ENCODE measurements around the gene IGSF5. TPM values are rescaled to one million over a fixed set of nuclear protein-coding genes. Genes with fewer than 3 reads are reported as not detected.
A peak's percentile ranks its signal among the peaks of the same experiment; 100 is the strongest.
"Not testable (repeated sequence)": the region's sequence is repeated elsewhere in the genome, so short reads cannot be mapped to it uniquely, and the experiment has no call there.

Gene IGSF5
- polyA plus RNA-seq, 1 donor, result 1.5 TPM

GRCh38 chr21:39738566-39738965 is 6.4 kb upstream of the IGSF5 start:
- no peak for DNase-seq (ENCODE audit: low read depth)

DNA sequence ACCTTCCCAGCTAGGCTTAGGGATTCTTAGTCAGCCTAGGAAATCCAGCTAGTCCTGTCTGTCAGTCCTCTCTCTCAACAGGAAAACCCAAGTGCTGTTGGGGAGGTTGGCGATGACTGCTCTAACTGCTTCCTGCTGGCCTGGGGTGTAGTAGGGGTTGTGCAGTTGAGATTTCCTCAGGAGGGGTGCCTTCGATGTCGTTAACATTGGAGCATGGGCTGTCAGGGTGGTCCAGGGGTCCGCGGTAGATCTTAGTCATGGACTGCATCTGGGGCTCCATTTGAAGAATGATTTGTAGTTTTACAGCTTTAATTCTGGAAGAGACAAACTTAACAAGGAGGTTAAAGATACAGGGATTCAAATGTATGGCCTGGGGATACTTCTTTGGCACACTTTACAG is 5.5 kb upstream of the IGSF5 start:
- not testable (repeated sequence) for DNase-seq (ENCODE audit: low read depth)

GRCh38 chr21:39742561-39742960 is 2.4 kb upstream of the IGSF5 start:
- not testable (repeated sequence) for DNase-seq (ENCODE audit: low read depth)

GRCh38 chr21:39745332-39745731 is 349 bp downstream of the IGSF5 start:
- not testable (repeated sequence) for DNase-seq (ENCODE audit: low read depth)

DNA sequence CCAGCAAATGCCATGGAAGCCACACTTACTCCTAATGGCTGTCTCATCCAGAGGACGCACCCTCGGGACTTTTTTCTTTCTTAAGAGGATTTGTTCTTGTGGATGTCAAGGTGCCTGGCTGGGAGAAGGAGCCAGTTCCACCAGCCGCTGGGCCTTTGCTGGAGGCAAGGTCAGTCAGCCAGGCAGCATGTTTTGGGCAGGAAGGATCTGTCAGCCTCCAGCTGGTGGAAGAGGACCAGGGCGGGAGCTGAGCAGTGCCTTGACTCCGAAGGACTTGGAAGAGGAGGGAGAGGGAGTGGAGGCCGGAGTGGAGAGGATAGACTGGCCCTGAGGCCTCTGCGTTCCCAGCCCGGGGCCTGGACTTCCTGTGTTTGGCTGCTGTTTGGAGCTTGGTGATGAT is 5.7 kb downstream of the IGSF5 start:
- no peak for DNase-seq (ENCODE audit: low read depth)

DNA sequence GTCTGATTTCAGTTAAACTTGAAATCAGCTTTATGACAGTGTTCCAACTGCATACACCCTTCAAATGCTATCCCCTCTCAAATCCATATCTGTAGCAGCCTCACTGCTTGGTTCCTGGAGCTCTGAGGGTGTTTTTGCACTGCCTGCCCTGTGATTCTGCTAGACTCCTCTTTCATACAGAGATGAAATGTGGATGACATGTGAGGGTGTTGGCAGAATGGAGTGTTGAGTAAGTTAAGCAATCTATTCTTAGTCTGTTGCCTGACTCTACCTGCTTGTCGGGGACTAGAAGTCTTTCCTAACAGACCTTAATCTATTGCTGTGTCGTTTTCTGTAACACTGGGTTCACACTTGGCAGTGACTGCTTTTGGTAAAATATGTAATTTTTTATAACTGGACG is 9.8 kb downstream of the IGSF5 start:
- DNase-seq (ENCODE audit: low read depth), result no peak

DNA sequence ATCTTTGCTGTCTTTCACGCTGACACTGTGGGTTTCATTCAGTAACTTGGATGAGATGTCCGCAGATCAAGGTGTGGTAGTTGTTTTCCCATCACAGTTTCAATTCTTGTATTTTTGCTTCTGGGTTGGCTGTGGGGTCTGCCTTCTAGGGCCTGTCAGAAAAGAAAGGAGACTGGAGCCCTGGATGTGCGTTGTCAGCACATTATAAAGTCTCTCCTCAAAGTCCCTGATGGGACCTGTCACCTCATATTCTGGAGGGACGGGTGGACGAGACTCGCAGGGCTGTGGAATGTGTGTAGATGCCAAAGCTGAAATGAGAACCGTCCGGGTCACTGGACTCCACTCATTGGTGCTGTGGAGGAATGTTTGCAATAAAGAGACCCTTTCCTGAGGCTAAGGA is 11.3 kb downstream of the IGSF5 start:
- no peak for DNase-seq (ENCODE audit: low read depth)

DNA sequence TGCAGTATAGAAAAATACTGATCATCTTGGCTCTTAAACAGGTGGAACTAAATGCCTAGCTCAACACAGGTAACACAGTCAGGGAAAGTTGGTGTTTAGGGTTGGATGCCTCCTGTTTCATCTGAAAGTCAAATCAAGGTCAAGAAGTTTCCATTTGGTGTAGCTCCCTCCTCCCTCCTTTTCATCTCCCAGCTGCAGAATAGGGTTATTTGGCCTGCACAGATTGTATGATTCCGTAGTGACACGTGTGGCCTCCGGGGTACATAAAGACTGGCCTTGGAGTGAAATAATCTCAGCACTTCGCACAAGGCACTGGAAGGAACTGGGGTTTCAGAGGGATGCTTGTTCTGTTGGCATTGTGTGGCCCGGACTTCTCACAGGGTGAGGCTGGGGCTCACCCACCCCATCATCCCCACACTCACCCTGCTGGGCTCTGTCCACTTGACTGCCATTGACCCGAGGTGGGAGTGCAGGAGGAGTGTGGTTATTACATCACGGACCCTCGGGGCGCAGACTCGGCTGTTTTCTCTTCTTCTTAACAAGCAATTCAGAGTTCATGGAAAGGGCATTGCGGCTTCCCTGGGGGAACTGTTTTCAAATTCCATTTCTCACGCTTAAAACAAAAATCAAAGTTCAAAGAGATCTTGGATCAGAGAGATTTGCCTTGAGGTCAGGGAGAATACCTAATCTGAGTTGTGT is 18.4 kb downstream of the IGSF5 start:
- no peak for DNase-seq (ENCODE audit: low read depth)

- DNase-seq (ENCODE audit: low read depth), result no peak
Measured at GRCh38 chr21:39774227-39774626, 29.2 kb downstream of the IGSF5 start.

DNA sequence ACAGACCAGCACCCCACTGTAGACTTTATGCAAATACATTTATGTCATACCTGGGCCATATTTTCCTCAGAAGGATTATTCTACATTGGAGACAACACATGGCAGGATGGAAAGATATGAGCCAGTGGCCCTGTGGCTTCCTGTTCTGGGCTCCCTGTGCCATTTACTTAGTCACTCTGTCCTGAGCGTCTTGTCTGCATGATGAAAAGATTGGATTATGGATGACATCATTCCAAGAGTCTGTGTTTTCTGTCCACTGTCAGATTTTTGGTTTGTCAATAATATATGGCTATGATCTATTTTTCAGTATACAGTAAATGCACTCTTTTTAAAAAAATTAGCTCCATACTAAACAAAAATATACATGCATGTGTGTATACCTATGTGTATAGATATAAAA is 30.8 kb downstream of the IGSF5 start:
- DNase-seq (ENCODE audit: low read depth), result no peak

DNA sequence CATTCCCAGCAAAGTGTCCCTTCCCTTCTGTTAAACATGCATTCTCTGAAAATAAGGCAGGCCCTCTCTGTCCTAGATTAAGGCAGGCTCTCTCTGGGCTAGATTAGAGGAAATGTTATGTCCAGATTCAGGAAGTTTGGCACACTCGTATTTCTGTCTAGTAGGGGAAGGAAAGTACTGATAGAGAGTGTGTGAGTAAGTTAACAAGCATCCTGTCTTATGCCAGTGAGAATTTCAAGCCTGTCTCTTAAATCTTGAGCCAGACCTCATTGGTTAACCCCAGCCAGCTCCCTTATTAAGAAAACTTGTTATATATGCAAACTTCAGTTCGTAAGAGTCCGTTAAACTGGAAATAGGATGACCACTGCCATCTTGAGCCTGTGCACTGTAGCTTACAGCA is 31.6 kb downstream of the IGSF5 start:
- no peak for DNase-seq (ENCODE audit: low read depth)

DNA sequence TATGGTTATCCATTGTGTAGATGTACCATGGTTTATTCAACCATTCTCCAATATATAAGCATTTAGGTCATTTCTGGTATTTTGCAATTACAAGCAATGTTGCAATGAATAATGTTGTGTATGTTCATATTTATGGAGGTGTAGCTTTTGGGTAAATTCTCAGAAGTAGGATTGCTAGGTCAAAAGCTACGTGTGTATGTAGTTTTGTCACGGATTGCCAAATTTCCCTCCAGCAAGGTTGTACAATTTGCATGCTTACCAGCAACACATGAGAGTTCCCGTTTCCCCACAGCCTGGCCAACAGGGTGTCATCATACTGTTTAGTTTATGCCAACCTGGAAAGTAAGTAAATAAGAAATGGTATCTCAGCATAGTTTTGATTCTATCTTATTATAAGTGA is 36.3 kb downstream of the IGSF5 start:
- DNase-seq (ENCODE audit: low read depth), result no peak

GRCh38 chr21:39788383-39788782 is 43.4 kb downstream of the IGSF5 start:
- DNase-seq (ENCODE audit: low read depth), result peak; percentile 39

DNA sequence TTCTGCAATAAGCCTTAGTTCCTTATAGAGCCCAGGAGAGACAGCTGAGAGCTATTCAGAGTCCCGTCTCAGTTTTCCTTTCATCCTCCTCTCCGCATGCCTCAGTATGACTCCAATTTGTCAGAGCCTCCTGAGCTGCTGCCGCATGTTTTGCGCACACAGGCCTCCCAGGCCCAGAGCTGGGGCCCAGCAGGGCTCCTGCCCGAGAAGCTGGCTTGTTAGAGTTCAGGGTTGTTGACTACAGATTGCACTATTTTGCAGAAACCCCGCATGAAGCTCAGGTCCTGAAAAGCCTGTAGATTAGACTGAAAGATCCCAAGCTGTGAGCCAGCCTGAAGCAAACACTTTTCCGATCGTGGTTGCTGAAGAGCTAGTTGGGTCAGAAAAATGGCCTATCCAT is 51.5 kb downstream of the IGSF5 start:
- DNase-seq (ENCODE audit: low read depth), result no peak

- DNase-seq (ENCODE audit: low read depth), result no peak
Measured at GRCh38 chr21:39799178-39799577, 54.2 kb downstream of the IGSF5 start.

GRCh38 chr21:39800311-39800710 is 55.3 kb downstream of the IGSF5 start:
- DNase-seq (ENCODE audit: low read depth), result no peak

DNA sequence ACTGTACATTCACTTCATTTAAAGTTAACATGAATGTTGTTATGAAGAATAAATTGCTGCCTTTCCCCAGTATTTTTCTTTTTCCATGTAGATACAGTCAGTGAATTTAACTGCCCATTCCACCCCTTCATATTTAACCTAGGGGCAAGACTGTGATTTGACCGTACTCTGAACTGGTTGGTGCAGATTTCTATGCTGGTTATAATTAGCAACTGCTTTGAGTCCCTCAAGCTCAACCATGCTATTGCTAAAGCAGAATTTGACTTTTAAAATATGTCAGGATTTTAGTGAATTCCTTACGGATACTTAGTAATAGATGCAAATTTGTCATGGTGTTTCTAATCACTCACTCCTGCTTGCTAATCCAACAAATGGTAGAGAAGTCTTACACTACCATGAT is 57.2 kb downstream of the IGSF5 start:
- DNase-seq (ENCODE audit: low read depth), result no peak

DNA sequence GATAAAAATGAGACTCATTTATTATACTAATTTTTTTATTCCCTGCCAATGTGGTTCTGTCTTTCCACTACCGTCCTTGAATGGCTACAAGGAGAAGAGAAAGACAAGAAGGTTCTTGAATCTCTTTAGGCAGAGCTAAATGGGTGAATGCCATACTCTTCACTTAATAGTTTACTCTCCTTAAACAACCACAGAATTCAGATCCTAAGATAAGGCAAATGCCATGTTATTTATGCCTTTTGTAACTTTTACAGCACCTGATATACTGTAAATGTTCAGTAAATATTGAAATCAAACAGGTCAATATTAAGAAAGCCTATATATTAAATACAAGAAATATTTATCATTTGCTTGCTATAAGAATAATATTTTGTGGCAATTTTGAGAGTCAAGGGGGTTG is 58.4 kb downstream of the IGSF5 start:
- DNase-seq (ENCODE audit: low read depth), result no peak

GRCh38 chr21:39804240-39804639 is 59.3 kb downstream of the IGSF5 start:
- no peak for DNase-seq (ENCODE audit: low read depth)

- DNase-seq (ENCODE audit: low read depth), result no peak
Measured at GRCh38 chr21:39805983-39806382, 61.0 kb downstream of the IGSF5 start.

DNA sequence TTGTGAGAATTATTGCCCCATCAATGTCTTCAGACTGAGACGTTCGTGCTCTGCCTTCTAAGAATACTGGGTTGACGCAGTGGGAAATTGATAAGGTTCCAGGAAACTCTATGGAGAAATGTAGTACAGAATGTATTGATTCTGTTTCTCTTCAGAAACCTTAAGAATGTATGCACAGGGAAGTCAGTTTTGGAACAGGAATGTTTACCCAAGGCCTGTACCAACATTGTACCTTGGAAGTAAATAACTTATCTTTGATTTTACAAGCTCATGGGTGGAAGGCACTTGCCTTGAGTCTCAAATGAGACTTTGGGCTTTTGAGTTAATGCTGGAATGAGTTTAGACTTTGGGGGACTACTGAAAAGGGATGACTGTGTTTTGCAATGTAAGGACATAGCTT is 62.8 kb downstream of the IGSF5 start:
- DNase-seq (ENCODE audit: low read depth), result no peak

DNA sequence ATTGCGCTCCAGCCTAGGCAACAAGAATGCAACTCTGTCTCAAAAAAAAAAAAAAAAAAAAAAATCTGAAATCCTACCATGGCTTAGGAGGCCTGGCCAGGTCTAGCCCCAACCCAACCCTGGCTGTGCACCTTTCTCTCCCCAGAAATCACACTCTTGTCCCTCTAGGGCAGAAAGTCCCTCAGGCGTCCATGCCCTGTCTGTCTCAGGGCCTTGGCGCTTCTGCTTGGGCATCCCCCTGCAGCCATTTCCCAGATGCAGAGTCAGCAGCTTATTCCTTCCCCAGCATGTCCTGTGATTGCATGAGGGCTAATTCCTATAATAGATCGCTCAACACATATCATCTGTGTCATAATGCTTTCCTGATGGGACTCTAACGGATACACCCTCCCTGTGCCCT is 65.0 kb downstream of the IGSF5 start:
- no peak for DNase-seq (ENCODE audit: low read depth)

- no peak for DNase-seq (ENCODE audit: low read depth)
Measured at GRCh38 chr21:39812983-39813382, 68.0 kb downstream of the IGSF5 start.

GRCh38 chr21:39818557-39818956 is 73.6 kb downstream of the IGSF5 start:
- DNase-seq (ENCODE audit: low read depth), result no peak
